ENCODE data around the gene CDC20.

The CDC20 gene

GRCh38 chr1:43358746-43359693 lies at the start of gene CDC20:
TSS of gene CDC20 (plus strand) at chr1:43358981. CDS start at chr1:43359216, 235 bp downstream.
- DNase-seq (ENCODE audit: low spot score), result peak; percentile 99

DNA sequence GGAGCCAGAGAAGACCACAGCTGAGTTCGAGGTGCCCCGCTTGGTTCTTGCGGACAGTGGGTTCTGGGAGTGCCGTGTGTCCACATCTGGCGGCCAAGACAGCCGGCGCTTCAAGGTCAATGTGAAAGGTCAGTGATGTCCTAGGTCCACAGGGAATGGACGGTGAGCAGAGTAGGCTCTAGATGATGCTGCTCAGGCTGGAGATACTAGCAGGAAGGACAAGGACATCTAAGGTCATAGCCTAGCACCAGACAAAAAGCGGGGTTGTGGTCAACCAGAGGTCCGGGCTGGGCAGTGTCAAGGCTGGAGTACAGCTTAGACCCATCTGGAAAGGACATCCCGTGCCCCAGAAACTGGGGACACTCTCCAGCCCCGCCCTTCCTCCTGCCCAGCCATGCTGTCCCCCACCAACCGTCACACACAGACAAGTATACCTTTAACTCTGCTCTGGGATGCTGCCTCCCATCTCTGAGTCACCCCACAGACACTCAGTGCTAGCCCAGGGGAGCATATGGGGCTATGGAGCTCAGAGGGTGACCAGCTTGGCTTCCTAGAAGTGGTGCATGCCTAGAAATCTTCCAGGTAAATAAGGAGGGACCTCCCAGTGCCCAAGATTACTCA lies 49.3 kb upstream of the CDC20 start:
- no peak for DNase-seq (ENCODE audit: low spot score)

DNA sequence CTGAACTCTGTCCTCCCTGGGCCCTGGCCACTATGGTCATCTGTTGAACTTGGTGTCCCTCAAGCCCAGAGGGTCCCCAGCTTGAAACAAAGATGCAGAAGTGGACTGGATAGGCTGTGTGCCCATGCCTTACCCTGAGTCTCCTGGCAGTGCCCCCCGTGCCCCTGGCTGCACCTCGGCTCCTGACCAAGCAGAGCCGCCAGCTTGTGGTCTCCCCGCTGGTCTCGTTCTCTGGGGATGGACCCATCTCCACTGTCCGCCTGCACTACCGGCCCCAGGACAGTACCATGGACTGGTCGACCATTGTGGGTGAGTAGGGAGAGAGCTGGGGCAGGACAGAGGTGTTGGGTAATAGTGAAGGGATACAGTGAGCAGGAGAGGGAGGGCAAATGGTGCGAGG lies 47.3 kb upstream of the CDC20 start:
- DNase-seq (ENCODE audit: low spot score), result no peak

GRCh38 chr1:43312212-43312623 lies 46.6 kb upstream of the CDC20 start:
- no peak for DNase-seq (ENCODE audit: low spot score)

GRCh38 chr1:43312663-43313515 lies 45.9 kb upstream of the CDC20 start:
- DNase-seq (ENCODE audit: low spot score), result no peak

DNA sequence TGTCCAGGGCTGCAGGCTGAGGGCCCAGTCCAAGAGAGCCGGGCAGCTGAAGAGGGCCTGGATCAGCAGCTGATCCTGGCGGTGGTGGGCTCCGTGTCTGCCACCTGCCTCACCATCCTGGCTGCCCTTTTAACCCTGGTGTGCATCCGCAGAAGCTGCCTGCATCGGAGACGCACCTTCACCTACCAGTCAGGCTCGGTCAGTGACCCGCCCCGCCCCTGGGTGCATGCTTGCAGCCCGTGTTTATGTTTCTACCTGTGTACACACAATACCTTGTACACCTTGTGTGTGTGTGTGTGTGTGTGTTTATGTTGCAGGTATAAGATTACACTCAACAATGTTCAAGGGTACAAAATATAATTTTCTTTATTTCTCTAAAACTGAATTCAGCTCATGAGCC lies 45.0 kb upstream of the CDC20 start:
- no peak for DNase-seq (ENCODE audit: low spot score)

DNA sequence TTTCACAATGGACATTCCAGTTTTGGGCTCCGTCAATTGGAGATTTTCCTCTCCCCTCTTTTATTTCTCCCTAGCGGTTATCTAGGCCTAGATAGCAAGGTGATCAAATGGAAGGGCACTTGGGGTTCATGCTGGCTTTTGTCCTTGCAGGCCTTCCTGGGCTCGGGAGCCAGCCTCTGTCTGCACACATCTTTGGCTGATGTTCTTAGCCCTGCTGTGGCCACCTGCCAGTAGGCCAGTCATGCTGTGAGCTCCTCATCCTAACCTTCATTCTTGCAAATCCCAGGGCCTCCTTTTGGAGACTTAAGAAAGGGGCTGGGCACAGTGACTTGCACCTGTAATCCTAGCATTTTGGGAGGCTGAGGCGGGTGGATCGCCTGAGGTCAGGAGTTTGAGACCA lies 44.5 kb upstream of the CDC20 start:
- no peak for DNase-seq (ENCODE audit: low spot score)

GRCh38 chr1:43315481-43315880 lies 43.3 kb upstream of the CDC20 start:
- DNase-seq (ENCODE audit: low spot score), result no peak

GRCh38 chr1:43315963-43316737 lies 42.6 kb upstream of the CDC20 start:
- DNase-seq (ENCODE audit: low spot score), result no peak

DNA sequence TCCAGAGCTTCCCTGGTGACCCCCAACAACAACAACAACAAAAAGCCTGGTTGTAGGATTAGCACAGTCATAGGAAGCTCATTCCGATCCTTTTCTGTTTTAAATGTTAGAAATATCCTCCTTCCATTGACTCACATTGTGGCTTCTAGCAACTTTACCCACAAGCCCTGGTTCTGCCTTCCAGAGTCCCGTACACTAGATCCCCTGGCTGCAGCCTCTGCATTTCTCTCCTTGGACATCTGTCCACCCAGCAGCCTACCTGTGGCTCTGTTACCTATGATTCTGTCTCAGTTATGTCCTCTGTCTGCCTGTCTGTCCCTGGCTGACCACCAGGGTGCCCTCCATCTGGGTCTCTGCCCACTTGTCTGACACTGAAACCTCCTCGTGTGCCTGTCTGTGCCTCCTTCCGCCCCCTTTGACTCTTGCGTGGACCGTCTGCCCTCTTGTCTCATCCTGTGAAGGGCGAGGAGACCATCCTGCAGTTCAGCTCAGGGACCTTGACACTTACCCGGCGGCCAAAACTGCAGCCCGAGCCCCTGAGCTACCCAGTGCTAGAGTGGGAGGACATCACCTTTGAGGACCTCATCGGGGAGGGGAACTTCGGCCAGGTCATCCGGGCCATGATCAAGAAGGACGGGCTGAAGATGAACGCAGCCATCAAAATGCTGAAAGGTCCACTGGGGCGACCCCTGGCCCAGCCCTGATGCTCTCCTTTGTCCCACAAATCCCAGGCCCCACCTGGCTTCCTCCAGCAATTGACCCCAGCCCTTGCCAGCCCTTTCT lies 41.9 kb upstream of the CDC20 start:
- DNase-seq (ENCODE audit: low spot score), result no peak

DNA sequence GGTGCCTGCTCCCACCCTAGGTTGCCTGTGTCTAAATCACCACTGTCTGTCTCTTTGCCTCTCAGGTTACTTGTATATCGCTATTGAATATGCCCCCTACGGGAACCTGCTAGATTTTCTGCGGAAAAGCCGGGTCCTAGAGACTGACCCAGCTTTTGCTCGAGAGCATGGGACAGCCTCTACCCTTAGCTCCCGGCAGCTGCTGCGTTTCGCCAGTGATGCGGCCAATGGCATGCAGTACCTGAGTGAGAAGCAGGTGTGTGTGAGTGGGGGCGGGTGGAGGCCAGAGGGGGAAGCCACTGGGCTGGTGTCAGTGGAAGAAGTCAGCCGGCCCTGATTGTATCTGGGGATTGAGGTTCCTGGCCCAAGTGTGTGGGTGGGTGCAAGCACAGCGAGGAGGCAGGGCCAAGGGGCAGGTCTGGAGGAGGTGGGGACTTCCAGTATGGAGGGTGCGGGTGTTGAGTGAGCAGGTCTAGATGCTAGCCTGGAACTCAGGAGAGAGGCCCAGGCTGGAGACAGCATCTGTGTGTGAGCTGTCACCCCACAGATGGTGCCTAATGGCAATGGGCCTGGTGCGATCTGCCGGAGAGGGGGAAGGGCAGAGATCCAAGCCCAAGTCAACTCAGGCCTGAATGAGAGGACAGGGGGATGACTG lies 40.8 kb upstream of the CDC20 start:
- no peak for DNase-seq (ENCODE audit: low spot score)

GRCh38 chr1:43318831-43319230 lies 40.0 kb upstream of the CDC20 start:
- no peak for DNase-seq (ENCODE audit: low spot score)

DNA sequence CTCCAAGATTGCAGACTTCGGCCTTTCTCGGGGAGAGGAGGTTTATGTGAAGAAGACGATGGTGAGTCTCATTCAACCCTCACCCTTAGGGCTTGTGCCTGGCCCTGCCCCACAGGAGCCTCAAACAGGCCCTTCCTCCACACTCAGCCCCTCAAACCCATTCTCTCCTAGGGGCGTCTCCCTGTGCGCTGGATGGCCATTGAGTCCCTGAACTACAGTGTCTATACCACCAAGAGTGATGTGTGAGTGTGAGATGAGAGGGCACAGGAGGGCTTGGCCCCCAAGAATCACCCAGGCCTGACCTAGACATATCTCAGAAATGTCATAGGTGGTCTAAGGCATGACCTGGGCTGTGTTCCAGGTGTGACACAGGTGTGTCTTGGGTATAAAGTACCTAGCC lies 39.5 kb upstream of the CDC20 start:
- DNase-seq (ENCODE audit: low spot score), result no peak

DNA sequence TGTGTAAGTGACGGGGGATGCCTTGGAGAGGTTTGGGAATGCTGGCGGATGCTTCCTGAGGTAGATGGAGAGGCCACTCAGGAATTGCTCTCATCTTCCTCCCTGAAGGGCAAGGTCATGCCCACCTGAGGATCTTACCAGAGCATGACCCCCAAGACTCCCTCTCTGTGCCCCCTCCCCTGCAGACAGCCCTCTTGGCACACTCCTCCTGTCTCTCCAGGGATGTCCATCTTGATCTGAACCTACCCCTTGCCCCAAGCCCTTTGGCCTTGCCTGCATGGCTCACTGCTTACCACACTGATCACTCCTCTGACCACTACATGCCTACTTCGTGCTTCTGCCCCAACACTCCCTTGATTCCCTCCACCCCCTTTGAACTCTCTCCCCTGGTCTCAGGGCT lies 39.0 kb upstream of the CDC20 start:
- DNase-seq (ENCODE audit: low spot score), result no peak

GRCh38 chr1:43321331-43321891 lies 37.4 kb upstream of the CDC20 start:
- no peak for DNase-seq (ENCODE audit: low spot score)

DNA sequence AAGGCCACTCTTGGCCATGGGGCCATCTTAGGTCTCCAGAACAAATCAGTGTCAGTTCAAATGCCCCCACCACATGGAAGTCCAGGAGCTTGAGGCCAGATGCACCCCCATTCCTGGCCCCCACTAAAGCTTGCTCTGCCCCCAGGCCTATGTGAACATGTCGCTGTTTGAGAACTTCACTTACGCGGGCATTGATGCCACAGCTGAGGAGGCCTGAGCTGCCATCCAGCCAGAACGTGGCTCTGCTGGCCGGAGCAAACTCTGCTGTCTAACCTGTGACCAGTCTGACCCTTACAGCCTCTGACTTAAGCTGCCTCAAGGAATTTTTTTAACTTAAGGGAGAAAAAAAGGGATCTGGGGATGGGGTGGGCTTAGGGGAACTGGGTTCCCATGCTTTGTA lies 36.3 kb upstream of the CDC20 start:
- no peak for DNase-seq (ENCODE audit: low spot score)

GRCh38 chr1:43324810-43325209 lies 34.0 kb upstream of the CDC20 start:
- DNase-seq (ENCODE audit: low spot score), result no peak

GRCh38 chr1:43325381-43325780 lies 33.4 kb upstream of the CDC20 start:
- DNase-seq (ENCODE audit: low spot score), result no peak

DNA sequence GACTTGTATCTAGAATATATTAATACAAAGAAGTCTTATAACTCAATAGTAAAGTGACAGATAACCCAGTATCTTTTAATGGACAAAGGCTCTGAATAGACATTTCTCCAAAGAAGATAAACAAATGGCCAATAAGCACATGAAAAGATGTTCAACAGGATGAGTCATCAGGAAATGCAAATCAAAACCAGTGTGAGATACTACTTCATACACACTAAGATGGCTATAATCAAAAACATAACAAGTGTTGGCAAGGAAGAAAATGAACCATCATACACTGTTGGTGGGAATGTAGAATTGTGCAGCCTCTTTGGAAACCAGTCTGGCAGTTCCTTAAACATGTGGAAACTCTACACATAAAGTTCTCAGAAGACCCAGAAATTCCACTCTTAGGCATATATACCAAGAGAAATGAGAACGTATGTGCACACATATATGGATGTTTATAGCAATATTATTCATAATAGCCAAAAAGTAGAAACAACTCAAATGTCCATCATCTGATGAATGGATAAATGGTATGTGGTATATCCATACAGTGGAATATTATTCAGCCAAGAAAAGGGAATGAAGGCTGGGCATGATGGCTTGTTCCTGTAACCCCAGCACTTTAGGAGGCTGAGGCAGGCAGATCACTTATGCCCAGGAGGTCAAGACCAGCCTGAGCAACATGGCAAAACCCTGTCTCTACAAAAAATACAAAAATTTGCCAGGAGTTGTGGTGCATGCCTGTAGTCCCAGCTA lies 31.1 kb upstream of the CDC20 start:
- DNase-seq (ENCODE audit: low spot score), result no peak
